Femur (tissue), 1 donor: ENCODE measurements around the gene KIAA1328.
A peak's percentile ranks its signal among the peaks of the same experiment; 100 is the strongest.
"Not testable (repeated sequence)": the region's sequence is repeated elsewhere in the genome, so short reads cannot be mapped to it uniquely, and the experiment has no call there.

Experiments used
- DNase-seq: peaks from one replicate; pipeline ENCODE4 v3.0.0-alpha.2; 2017

The KIAA1328 gene

DNA sequence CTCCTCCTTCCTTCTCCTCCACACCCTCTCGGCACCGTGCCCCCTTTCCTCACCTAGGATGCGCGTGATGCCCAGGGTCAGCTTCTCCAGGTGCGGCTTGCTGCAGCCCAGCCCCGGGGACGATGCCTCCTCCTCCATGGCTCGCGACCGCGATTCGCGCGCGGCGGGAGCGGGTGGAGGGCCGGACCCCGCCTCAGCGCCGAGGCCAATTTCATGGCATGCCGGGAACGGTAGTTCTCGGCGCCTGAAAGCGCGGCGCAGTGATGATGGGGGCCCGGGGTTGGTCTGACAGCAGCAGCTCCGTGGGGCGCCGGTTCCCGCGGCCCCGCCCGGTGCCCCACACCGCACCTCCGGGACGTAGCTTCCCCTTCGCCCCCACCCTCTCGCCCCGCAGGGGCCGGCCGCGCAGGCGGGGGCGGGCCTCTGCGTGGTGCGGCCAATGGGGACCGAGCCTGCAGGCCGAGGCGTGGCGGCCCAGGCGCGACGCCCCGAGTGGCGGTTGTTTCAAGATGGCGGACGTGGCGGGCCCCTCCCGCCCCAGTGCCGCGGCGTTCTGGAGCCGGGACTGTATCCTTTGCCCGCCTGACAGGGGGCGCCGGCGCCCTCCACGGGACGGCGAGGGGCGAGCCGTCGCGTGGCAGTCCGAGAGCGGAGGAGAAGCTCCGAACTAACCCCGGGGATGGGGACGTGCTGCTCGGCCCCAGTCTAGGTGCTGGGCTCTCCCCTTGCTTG lies at the start of gene KIAA1328, which contains the start of gene TPGS2:
TSS of gene KIAA1328 (plus strand) at position 498 of the 732 bp plus-strand sequence. CDS start at position 510, 12 bp downstream.
TSS of gene TPGS2 (minus strand) at position 373 of the 732 bp plus-strand sequence. CDS start at position 138, 235 bp downstream.
- DNase-seq, result peak; percentile 93

DNA sequence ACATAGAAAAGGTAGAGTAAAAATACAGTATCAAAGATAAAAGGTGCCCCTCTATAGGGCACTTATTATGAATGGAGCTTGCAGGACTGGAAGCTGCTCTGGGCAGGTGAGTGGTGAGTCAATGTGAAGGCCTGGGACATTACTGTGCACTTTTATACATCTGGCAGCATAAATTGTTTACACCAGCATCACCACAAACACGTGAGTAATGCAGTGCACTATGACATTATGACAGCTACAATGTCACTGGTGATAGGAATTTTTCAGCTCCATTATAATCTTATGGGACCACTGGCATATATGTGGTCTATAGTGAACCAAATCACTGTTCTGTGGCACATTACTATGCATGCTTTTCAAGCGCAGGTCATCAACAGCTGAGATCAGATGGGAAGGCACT lies 48.2 kb upstream of the KIAA1328 start:
- no peak for DNase-seq

- no peak for DNase-seq
These were observed 46.2 kb upstream of the KIAA1328 start for GRCh38 chr18:36782710-36783109.

DNA sequence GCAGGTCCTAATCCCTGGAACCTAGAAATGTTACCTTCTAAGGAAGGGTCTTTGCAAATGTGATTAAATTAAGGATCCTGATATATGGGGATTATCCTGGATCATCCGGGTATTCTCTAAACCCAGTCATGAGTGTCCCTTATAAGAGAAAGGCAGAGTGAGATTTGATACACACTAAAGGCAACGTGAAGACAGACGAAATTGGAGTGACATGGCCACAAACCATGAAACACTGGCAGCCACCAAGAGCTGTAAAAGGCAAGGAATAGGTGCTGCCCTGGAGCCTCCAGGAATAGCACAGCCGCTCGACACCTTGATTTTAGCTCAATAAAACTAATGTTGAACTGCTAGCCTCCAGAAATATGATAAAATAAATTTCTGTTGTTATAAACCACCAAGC lies 45.1 kb upstream of the KIAA1328 start:
- DNase-seq, result no peak

DNA sequence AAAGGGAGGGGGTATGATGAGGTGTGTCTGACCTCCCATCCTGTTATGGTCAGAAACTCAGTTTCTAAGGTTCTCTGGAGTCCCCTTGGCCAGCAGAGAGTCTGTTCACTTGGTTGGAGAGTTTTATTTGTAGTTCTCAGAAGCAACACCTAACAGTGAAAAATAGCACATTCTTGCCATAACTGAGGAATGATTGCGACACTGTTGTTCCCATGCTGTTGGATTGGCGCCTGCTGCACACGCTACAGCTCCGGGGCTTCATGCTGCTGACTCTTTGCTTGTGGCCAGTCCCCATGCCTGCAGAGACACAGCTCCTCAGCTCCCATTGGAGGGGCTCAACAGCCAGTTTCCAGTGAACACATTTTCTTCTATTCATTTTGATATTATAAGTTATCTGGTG lies 42.2 kb upstream of the KIAA1328 start:
- no peak for DNase-seq

DNA sequence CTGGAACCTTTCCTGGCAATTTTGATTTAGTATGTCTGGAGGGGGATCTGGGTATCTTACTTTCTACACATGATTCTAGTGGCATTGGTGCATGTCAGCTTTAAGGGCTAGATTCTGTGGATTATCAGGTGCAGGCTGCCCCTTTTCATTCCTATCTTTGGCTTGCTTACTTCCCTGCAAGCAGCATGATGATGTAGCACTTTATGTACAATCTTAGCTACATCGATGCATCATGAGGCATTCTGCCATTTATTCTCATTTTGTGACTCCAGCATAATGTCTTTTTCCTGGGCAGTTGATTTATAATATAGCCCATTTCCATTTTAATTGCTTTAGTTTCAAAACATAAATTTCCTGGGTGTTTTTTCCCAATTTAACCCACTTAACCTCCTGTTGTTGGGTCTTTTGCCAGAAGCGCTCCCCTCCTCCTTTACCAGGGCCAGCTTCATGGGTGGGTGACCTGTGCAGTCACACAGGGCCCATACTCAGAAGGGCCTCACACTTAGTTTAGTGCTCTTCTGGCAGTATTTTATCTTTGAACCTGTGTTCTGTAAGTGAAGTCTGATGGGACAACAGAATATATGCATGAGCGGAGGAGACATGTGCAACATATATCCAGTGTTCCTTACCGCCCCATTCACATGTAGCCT lies 36.2 kb upstream of the KIAA1328 start:
- no peak for DNase-seq

DNA sequence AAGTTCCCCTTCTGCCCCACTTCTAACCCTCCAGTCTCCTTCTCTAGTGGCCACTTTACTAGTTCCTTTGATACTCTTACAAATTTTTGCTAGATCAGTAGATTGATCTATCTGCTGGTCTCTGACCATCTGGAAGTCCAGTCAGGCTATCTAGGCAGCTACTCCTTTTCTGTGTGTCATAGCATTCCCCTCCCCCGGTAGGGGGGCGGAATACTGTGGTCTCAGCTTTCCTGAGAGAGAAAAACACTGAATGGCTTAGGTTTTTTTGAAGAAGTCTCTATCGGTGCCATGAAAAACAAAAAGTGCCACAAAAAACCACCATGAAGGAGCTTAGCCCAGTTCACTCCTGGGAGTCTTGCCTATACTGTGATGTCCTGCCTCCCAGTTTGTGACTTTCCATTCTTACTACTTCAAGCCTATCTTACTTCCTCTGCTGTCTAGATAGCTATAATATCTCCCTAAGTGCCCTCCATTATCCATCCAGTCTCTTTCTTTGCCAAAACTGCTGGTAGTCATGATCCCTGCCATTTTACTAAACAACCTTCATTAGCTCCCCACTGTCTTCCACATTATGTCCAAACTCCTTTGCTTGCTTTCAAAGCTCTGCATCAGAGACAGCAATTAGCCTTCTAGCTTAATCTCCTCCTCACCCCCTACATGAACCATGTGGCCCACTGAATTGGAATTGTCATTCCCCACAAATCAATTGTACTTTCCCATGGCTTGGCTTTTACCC lies 30.0 kb upstream of the KIAA1328 start:
- DNase-seq, result no peak

DNA sequence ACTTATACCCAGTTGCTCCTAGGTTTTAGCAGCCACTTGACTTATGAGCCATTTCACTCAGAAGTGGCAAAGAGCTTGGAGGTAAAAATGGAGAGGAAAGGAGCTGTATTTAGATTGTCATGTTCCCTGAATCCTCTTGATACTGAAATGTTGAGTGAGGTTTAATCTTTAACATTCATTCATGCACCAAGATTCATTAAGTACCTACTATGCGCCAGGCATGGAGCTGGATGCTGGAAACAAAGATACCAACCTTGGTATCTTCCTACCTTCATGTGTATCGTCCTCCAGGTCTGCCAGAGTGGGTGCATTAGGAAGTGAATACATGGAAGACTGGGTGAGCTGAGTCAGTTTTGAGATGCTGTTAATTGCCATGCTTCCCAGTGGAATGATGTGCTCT lies 23.8 kb upstream of the KIAA1328 start:
- no peak for DNase-seq

DNA sequence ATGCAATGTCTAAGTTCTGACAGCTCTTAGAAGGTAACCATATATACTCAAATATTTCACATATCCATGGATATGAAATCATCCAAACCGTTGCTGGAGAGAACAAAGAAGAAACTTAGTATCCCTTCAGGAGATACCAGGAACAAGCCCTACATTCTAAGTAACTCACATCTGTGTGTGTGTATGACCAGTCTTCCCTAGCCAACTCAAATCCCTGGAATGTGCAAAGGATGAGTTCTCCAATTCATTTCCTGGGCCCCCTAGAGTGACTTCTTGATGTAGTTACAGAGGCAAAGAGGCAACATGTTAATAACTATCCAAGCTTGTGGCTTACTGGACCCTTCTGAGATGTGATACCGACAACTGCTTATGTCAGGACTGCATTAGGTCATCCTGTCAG lies 20.2 kb upstream of the KIAA1328 start:
- DNase-seq, result no peak

DNA sequence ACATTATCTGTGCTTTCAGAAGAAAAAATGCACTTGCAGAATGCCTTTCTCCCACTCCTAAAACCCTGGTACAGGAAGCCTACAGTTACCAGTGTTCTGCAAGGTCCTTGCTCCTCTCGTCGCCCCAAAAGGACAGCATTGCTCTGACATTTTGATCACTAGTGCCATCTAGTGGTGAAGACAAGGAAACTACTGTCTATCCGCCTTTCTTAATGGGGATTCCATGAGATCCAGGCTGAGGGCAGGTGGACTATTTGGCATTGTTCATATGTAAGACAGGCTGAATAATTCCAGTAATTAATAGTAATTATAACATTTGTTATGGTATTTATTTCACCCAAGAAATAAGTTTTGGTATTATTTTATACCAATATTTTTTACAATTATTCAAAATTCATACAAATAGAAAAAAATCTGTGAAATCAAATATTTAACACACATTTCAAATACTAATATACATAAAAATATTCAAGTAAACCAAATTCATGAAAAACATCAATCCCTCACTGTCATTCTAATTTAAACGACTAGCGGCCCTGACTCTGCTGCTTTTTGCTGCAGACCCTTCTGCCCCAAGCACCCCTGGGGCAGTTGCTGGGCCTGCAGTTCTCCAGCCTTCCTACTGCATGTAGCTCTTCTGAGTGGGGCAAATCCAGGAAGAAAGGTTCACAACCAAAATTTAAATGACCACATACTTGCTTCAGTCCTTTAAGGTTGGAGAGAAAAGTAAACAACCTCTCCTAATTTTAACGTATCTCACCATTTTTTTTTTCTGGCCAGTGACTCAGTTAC lies 19.1 kb upstream of the KIAA1328 start:
- peak; percentile 36 for DNase-seq

DNA sequence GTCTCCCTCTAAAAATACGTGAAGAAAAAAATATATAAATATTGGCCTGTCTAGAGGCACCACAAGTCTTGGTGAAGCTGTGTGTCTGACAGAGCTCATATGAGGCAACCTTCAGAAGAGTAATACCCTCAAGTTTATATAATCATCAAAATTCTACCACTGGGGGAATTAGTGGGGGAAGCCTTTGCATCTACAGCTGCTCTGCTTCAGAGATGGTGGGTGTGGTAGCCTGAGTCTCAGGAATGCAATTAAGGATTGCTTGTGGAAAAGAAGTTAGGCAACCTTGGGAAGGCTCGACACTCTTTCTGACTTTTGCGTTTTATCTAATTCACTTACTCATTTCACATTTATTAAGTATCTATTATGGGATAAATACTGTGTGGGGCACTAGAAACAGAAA lies 17.5 kb upstream of the KIAA1328 start:
- no peak for DNase-seq

DNA sequence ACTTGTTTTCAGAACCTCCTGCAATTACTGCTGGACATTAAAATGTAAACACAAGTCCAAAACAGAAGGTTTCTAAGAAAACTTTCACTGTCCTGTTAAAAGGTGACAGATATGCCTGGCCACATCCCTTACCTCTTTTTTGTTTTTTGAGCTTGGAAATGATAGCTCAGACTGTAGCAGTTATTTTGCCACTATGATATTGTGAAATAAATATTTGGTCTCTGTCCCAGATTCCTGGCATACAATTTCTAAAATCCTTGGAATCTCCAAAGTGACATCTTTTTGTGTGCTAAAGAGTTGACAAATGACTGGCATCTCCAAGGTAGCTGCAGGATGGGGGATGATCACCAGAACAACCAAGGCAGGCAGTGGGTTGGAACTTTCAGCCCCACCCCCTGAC lies 17.0 kb upstream of the KIAA1328 start:
- DNase-seq, result no peak

- no peak for DNase-seq
These were observed 16.2 kb upstream of the KIAA1328 start for GRCh38 chr18:36812678-36813077.

DNA sequence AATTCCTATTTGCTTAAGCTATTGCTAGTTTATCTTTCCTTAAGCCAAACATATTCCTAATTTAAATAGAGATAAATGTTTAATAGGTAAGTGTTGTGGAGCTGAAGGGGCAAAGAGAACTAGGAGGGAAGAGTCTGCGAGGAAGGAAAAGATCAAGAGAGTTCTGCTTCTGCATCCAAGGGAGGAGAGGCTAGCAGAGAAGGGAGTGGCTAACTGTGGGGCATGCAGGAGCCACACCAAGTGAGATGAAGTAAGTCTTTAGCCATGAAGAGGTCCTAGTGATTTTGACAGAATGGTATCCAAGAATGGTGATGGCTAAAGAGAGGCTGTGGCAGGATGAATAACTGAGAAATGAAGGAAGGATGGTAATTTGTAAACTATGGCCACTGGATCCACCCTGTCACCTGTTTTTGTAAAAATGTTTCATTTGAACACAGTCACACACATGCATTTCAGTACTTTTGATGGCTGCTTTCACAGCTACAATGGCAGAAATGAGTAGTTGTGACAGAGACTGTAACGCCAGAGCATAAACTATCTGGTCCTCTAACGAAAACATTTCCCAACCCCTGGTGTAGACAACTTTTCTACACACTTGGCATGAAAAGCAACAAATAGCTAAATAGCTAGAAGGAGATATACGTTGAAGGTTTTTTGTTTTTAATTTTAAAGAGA lies 15.7 kb upstream of the KIAA1328 start:
- no peak for DNase-seq

GRCh38 chr18:36813824-36814223 lies 15.1 kb upstream of the KIAA1328 start:
- DNase-seq, result no peak

DNA sequence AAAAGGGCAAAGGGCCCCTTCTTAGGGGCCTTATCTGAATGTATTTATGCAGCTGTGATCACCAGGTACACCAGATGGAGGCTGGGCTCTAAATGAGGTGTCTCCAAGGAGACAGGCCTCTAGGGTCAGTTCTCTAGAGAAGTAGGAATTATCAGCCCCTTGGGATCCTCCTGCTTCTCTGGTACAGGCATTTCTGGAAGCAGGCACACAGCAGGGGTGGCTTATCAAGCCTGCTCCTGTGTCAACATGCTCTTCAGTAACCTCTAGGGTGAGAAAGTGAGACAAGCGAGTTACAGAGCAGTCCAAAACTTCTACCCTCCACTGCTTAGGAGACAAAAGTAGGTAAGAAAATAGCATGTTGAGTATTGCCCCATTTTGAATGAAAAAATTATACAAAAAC lies 13.9 kb upstream of the KIAA1328 start:
- no peak for DNase-seq

DNA sequence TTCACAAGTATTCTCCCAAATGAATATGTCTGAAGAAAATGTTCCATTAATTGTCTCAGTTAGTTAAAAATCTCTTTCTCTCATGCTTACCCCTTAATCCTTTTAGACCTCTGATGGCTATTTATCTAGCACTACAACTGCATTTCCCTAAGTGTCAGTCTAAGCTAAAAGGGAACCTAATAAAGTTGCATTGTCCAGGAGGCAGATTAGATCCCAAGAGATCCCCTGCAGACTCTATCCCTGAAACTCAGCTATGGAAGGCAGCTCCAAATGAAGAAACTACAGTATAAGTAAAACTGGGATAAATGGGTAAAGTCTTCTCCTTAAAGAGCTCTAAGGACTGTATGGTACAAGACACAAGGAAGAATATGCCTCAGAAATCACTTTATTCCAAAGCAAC lies 12.8 kb upstream of the KIAA1328 start:
- not testable (repeated sequence) for DNase-seq

- no peak for DNase-seq
These were observed 11.9 kb upstream of the KIAA1328 start for GRCh38 chr18:36817039-36817438.

DNA sequence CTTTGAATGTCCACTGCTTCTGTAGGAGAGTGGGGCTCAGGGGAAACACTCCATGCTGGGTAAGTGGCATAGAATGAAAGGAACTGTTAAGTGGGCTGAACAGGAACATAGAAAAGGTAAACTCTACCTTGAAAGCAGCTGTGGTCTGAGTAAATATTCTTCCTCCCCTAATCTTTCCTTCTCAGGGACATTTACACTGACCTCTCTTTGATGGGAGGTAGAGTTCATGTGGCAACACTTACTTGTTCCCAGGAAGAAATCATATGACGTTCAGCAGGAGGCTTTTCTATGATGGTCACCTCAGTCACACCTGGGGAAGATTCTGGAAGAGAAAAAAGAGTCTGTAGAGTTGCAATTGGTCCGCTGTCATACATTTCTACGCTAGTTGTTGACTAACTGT lies 10.3 kb upstream of the KIAA1328 start:
- DNase-seq, result no peak

DNA sequence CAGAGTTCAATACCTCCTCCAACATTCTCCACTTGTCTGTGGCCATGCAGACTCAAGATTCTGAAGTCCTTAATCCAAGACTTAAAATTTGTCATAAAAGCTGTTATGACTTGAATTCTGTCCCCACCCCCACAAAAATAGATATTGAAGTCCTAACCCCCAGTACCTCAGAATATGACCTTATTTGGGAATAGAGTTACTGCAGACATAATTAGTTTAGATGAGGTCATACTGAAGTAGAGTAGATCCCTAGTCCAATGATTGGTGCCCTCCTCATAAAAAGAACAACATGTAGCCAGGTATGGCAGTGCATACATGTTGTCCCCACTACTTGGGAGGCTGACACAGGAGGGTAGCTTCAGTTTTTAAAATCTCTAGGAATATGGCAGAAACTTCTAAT lies 9.3 kb upstream of the KIAA1328 start:
- DNase-seq, result no peak

GRCh38 chr18:36821681-36822080 lies 7.2 kb upstream of the KIAA1328 start:
- DNase-seq, result no peak

- DNase-seq, result no peak
These were observed 3.4 kb upstream of the KIAA1328 start for GRCh38 chr18:36825526-36825925.
